Mesendoderm (in vitro differentiated cells): ENCODE data around the gene CMIP.

Source experiments
- DNase-seq: peaks from one replicate; pipeline ENCODE4 v3.0.0; 2013
- H2AK5ac ChIP-seq: 2 replicates; pipeline ENCODE4 v1.6.1; 2013; ENCODE audit warnings: low read length, inconsistent platforms
- H2BK120ac ChIP-seq: 2 replicates; pipeline ENCODE4 v1.6.1; 2013; ENCODE audit warnings: low read depth, mild to moderate bottlenecking, low read length, moderate library complexity, mixed read lengths
- H2BK15ac ChIP-seq: replicated peaks from 2 replicates; pipeline ENCODE4 v1.6.1; 2013; ENCODE audit warnings: low read depth, mild to moderate bottlenecking, moderate library complexity
- H2BK5ac ChIP-seq: 2 replicates; pipeline ENCODE4 v1.6.1; 2013; ENCODE audit warnings: low read length, inconsistent platforms
- H3K18ac ChIP-seq: 2 replicates; pipeline ENCODE4 v1.6.1; 2013; ENCODE audit warnings: mild to moderate bottlenecking, low read length, mixed read lengths
- H3K23ac ChIP-seq: one replicate; pipeline ENCODE4 v1.6.1; 2013; ENCODE audit warnings: low read length
- H3K27ac ChIP-seq: 2 replicates; pipeline ENCODE4 v1.5.1; 2013; ENCODE audit warnings: low read depth, mild to moderate bottlenecking, inconsistent platforms, low read length, moderate library complexity
- H3K27me3 ChIP-seq: 2 replicates; pipeline ENCODE4 v1.6.1; 2013; ENCODE audit warnings: low read length, control low read depth, mild to moderate bottlenecking, inconsistent platforms; ENCODE audit not compliant: insufficient read depth, poor library complexity
- H3K36me3 ChIP-seq: 2 replicates; pipeline ENCODE4 v1.6.1; 2013; ENCODE audit warnings: low read length, inconsistent platforms; ENCODE audit not compliant: control insufficient read depth, insufficient read depth
- H3K4ac ChIP-seq: one replicate; pipeline ENCODE4 v1.6.1; 2013; ENCODE audit warnings: low read depth, mild to moderate bottlenecking, low read length, moderate library complexity
- H3K4me1 ChIP-seq: 2 replicates; pipeline ENCODE4 v1.6.1; 2013; ENCODE audit warnings: low read depth, low read length, inconsistent platforms; ENCODE audit not compliant: control insufficient read depth
- H3K4me2 ChIP-seq: 2 replicates; pipeline ENCODE4 v1.6.1; 2013; ENCODE audit warnings: low read length
- H3K4me3 ChIP-seq: 2 replicates; pipeline ENCODE4 v1.5.1; 2013; ENCODE audit warnings: mild to moderate bottlenecking, low read length
- H3K56ac ChIP-seq: one replicate; pipeline ENCODE4 v1.6.1; 2013; ENCODE audit warnings: low read length
- H3K79me1 ChIP-seq: 2 replicates; pipeline ENCODE4 v1.6.1; 2013; ENCODE audit warnings: low read length, inconsistent platforms
- H3K79me2 ChIP-seq: 2 replicates; pipeline ENCODE4 v1.6.1; 2013; ENCODE audit warnings: mild to moderate bottlenecking, low read length; ENCODE audit not compliant: control insufficient read depth, insufficient read depth
- H3K9ac ChIP-seq: 2 replicates; pipeline ENCODE4 v1.6.1; 2013; ENCODE audit warnings: low read length, inconsistent platforms
- H4K5ac ChIP-seq: one replicate; pipeline ENCODE4 v1.6.1; 2013; ENCODE audit warnings: low read length
- H4K8ac ChIP-seq: one replicate; pipeline ENCODE4 v1.6.1; 2013; ENCODE audit warnings: low read depth, mild to moderate bottlenecking, control low read depth, low read length, moderate library complexity
- WGBS: extraction: QIAGEN DNeasy Blood & Tissue Kit; methylation state at CpG from one replicate; pipeline ENCODE4 v1.1.7; 2013; ENCODE audit warnings: low lambda C conversion rate, missing lambda C conversion rate; ENCODE audit not compliant: insufficient coverage; ENCODE audit errors: extremely low coverage; 5-methylcytosine and 5-hydroxymethylcytosine counted together

The CMIP gene

GRCh38 chr16:81710044-81710443 lies 265.4 kb downstream of the CMIP start:
- H3K23ac ChIP-seq: no peak overlapping the region
- no peak overlapping the region for H4K5ac ChIP-seq
- H3K27ac ChIP-seq: no peak overlapping the region
- no peak overlapping the region for H2AK5ac ChIP-seq
- no peaks in the 10 kb centered on the region for H3K27me3 ChIP-seq
- no peaks in the 10 kb centered on the region for H3K79me2 ChIP-seq
- no peak for DNase-seq
- no peaks in the 10 kb centered on the region for H3K79me1 ChIP-seq
- peaks cover 5% of the 10 kb centered on the region for H3K4me1 ChIP-seq
- H3K4me3 ChIP-seq: no peak overlapping the region
- no peak overlapping the region for H3K4me2 ChIP-seq
- WGBS: no CpG with 5 or more reads among the region's 20 CpGs
- no peak overlapping the region for H2BK15ac ChIP-seq
- H3K36me3 ChIP-seq: peaks cover 4% of the 10 kb centered on the region
- no peak overlapping the region for H2BK5ac ChIP-seq
- no peak overlapping the region for H3K56ac ChIP-seq
- no peak overlapping the region for H3K9ac ChIP-seq
- H4K8ac ChIP-seq: no peak overlapping the region
- no peak overlapping the region for H3K18ac ChIP-seq
- H2BK120ac ChIP-seq: no peak overlapping the region
- H3K4ac ChIP-seq: no peak overlapping the region

- no peak overlapping the region for H2BK120ac ChIP-seq
- H4K8ac ChIP-seq: no peak overlapping the region
- peak overlapping the region; percentile 8 for H3K18ac ChIP-seq
- H2BK15ac ChIP-seq: no peak overlapping the region
- WGBS: no CpG with 5 or more reads among the region's 12 CpGs
- H3K27ac ChIP-seq: peak overlapping the region; percentile 52
- no peak overlapping the region for H3K4me3 ChIP-seq
- H3K4me2 ChIP-seq: no peak overlapping the region
- peaks cover 5% of the 10 kb centered on the region for H3K4me1 ChIP-seq
- H2BK5ac ChIP-seq: no peak overlapping the region
- DNase-seq: peak; percentile 54
- no peaks in the 10 kb centered on the region for H3K27me3 ChIP-seq
- no peaks in the 10 kb centered on the region for H3K79me1 ChIP-seq
- no peak overlapping the region for H4K5ac ChIP-seq
- H3K23ac ChIP-seq: no peak overlapping the region
- H3K79me2 ChIP-seq: no peaks in the 10 kb centered on the region
- no peak overlapping the region for H3K9ac ChIP-seq
- H3K4ac ChIP-seq: peak overlapping the region; percentile 28
- H3K56ac ChIP-seq: peak overlapping the region; percentile 70
- H3K36me3 ChIP-seq: peaks cover 4% of the 10 kb centered on the region
- no peak overlapping the region for H2AK5ac ChIP-seq
Measured at GRCh38 chr16:81710596-81710995, 266.0 kb downstream of the CMIP start.

GRCh38 chr16:81711657-81712319 lies 267.2 kb downstream of the CMIP start:
- WGBS: no CpG with 5 or more reads among the region's 21 CpGs
- Histone ChIP-seq H3K36me3 (peaks cover 4% of the 10 kb centered on the region), H2BK15ac (no peak overlapping the region), H3K79me2 (no peaks in the 10 kb centered on the region), H2BK120ac (no peak overlapping the region), H3K79me1 (no peaks in the 10 kb centered on the region), H3K4me2 (no peak overlapping the region), H2AK5ac (no peak overlapping the region), H3K27me3 (no peaks in the 10 kb centered on the region), H3K4ac (no peak overlapping the region), H4K5ac (no peak overlapping the region), H3K27ac (peak overlapping the region; percentile 5), H3K4me1 (peaks cover 5% of the 10 kb centered on the region), H3K9ac (no peak overlapping the region), H3K18ac (no peak overlapping the region), H4K8ac (no peak overlapping the region), H3K56ac (no peak overlapping the region), H3K4me3 (no peak overlapping the region), H3K23ac (no peak overlapping the region), H2BK5ac (no peak overlapping the region)
- DNase-seq: peak; percentile 86

GRCh38 chr16:81712681-81713080 lies 268.1 kb downstream of the CMIP start:
- Histone ChIP-seq H3K4me1 (peaks cover 6% of the 10 kb centered on the region), H3K56ac (no peak overlapping the region), H3K4me3 (no peak overlapping the region), H3K18ac (peak overlapping the region; percentile 45), H2BK120ac (no peak overlapping the region), H3K79me1 (no peaks in the 10 kb centered on the region), H2AK5ac (no peak overlapping the region), H2BK5ac (no peak overlapping the region), H3K79me2 (no peaks in the 10 kb centered on the region), H3K27me3 (no peaks in the 10 kb centered on the region), H3K4me2 (no peak overlapping the region), H3K23ac (no peak overlapping the region), H3K9ac (no peak overlapping the region), H3K27ac (no peak overlapping the region), H4K8ac (no peak overlapping the region), H3K4ac (no peak overlapping the region), H2BK15ac (no peak overlapping the region), H3K36me3 (no peaks in the 10 kb centered on the region), H4K5ac (no peak overlapping the region)
- no CpG with 5 or more reads among the region's 7 CpGs for WGBS
- DNase-seq: no peak

- peaks cover 8% of the 10 kb centered on the region for H3K4me1 ChIP-seq
- no peak overlapping the region for H3K4ac ChIP-seq
- no peak overlapping the region for H4K8ac ChIP-seq
- no peak overlapping the region for H2BK15ac ChIP-seq
- H3K79me2 ChIP-seq: no peaks in the 10 kb centered on the region
- H3K27me3 ChIP-seq: no peaks in the 10 kb centered on the region
- no peak overlapping the region for H2AK5ac ChIP-seq
- no peak overlapping the region for H3K27ac ChIP-seq
- H2BK5ac ChIP-seq: no peak overlapping the region
- no CpG with 5 or more reads among the region's 16 CpGs for WGBS
- H3K4me2 ChIP-seq: no peak overlapping the region
- no peaks in the 10 kb centered on the region for H3K79me1 ChIP-seq
- H3K36me3 ChIP-seq: no peaks in the 10 kb centered on the region
- H3K9ac ChIP-seq: no peak overlapping the region
- no peak overlapping the region for H3K56ac ChIP-seq
- DNase-seq: no peak
- H3K18ac ChIP-seq: no peak overlapping the region
- H2BK120ac ChIP-seq: no peak overlapping the region
- no peak overlapping the region for H4K5ac ChIP-seq
- no peak overlapping the region for H3K23ac ChIP-seq
- no peak overlapping the region for H3K4me3 ChIP-seq
Measured at GRCh38 chr16:81713295-81713772, 268.7 kb downstream of the CMIP start.

GRCh38 chr16:81713796-81714195 lies 269.2 kb downstream of the CMIP start:
- Histone ChIP-seq H3K4me3 (no peak overlapping the region), H3K36me3 (no peaks in the 10 kb centered on the region)

More at GRCh38 chr16:81713796-81714195, 269.2 kb downstream of the CMIP start:
- no CpG with 5 or more reads among the region's 11 CpGs for WGBS
- H3K23ac ChIP-seq: no peak overlapping the region
- H2BK120ac ChIP-seq: no peak overlapping the region
- H3K79me1 ChIP-seq: no peaks in the 10 kb centered on the region
- H3K18ac ChIP-seq: no peak overlapping the region
- H3K4me2 ChIP-seq: no peak overlapping the region
- H3K79me2 ChIP-seq: no peaks in the 10 kb centered on the region
- no peaks in the 10 kb centered on the region for H3K27me3 ChIP-seq
- peaks cover 8% of the 10 kb centered on the region for H3K4me1 ChIP-seq
- no peak overlapping the region for H2BK15ac ChIP-seq
- no peak overlapping the region for H3K27ac ChIP-seq
- no peak overlapping the region for H2BK5ac ChIP-seq
- H3K56ac ChIP-seq: no peak overlapping the region
- no peak overlapping the region for H2AK5ac ChIP-seq
- no peak overlapping the region for H3K9ac ChIP-seq
- no peak overlapping the region for H4K5ac ChIP-seq
- H4K8ac ChIP-seq: no peak overlapping the region
- no peak overlapping the region for H3K4ac ChIP-seq
- DNase-seq: no peak
